WTC11 (cell line): ENCODE results near the gene ADCY10. TPM values are rescaled to one million over a fixed set of nuclear protein-coding genes. Genes with fewer than 3 reads are reported as not detected.

ENCODE experiments used
- ATAC-seq: fragments of 200-7000 bp; cut with Tn5 transposase; 2 replicates; pipeline ENCODE4 v1.10.0; 2021; ENCODE audit warnings: mild to moderate bottlenecking, moderate library complexity
- CTCF ChIA-PET: fragments of 300-600 bp; sonication (Branson Sonifier 250); formaldehyde crosslinking; loops from one replicate; lab custom pipeline; 2021; ENCODE audit warnings: antibody characterized with exemption; lab: Charles Lee
- POLR2A ChIA-PET: fragments of 350-600 bp; sonication (Branson Sonifier 250); formaldehyde crosslinking; loops from one replicate; lab custom pipeline; 2021; ENCODE audit warnings: antibody characterized with exemption; lab: Charles Lee
- DNase-seq: peaks from one replicate; pipeline ENCODE4 v3.0.0; 2021; ENCODE audit warnings: low spot score
- H3K27ac Mint-ChIP-seq: 2 replicates; pipeline ENCODE4 v1.8.0; 2021; ENCODE audit warnings: mixed read lengths
- H3K27me3 Mint-ChIP-seq: 2 replicates; pipeline ENCODE4 v1.8.0; 2021; ENCODE audit warnings: low read depth, mild to moderate bottlenecking, moderate library complexity, mixed read lengths
- H3K36me3 Mint-ChIP-seq: 2 replicates; pipeline ENCODE4 v1.8.0; 2021; ENCODE audit warnings: mixed read lengths
- H3K4me1 Mint-ChIP-seq: 2 replicates; pipeline ENCODE4 v1.8.0; 2022; ENCODE audit warnings: mixed read lengths
- H3K4me3 Mint-ChIP-seq: 2 replicates; pipeline ENCODE4 v1.8.0; 2021; ENCODE audit warnings: mild to moderate bottlenecking, moderate library complexity, mixed read lengths
- H3K9me3 Mint-ChIP-seq: 2 replicates; pipeline ENCODE4 v1.8.0; 2021; ENCODE audit warnings: mixed read lengths
- ETV6 ChIP-seq: sonication (generic); formaldehyde crosslinking; IDR thresholded peaks from 2 replicates; pipeline ENCODE4 v1.8.1; 2022; ENCODE audit warnings: mild to moderate bottlenecking, missing genetic modification reagents
- FOXK1 ChIP-seq: sonication (generic); formaldehyde crosslinking; IDR thresholded peaks from 2 replicates; pipeline ENCODE4 v1.8.0; 2022; ENCODE audit warnings: mild to moderate bottlenecking, moderate library complexity, missing genetic modification reagents
- KAT7 ChIP-seq: sonication (generic); formaldehyde crosslinking; IDR thresholded peaks from 2 replicates; pipeline ENCODE4 v1.8.1; 2023; ENCODE audit warnings: missing genetic modification reagents, mild to moderate bottlenecking, borderline replicate concordance
- NFE2L1 ChIP-seq: sonication (generic); formaldehyde crosslinking; IDR thresholded peaks from 2 replicates; pipeline ENCODE4 v1.8.1; 2023; ENCODE audit warnings: missing genetic modification reagents
- NR2C2 ChIP-seq: sonication (generic); formaldehyde crosslinking; IDR thresholded peaks from 2 replicates; pipeline ENCODE4 v1.8.0; 2022; ENCODE audit warnings: mild to moderate bottlenecking, missing genetic modification reagents
- OVOL2 ChIP-seq: fragments of 250-450 bp; sonication (Bioruptor Pico); IDR thresholded peaks from 2 replicates; pipeline ENCODE4 v1.9.0; 2021; ENCODE audit warnings: mild to moderate bottlenecking, borderline replicate concordance
- PRRX2 ChIP-seq: fragments of 250-450 bp; sonication (Bioruptor Pico); IDR thresholded peaks from 2 replicates; pipeline ENCODE4 v1.8.0; 2021; ENCODE audit warnings: mild to moderate bottlenecking
- SMAD3 ChIP-seq: sonication (generic); formaldehyde crosslinking; IDR thresholded peaks from 2 replicates; pipeline ENCODE4 v1.8.0; 2022; ENCODE audit warnings: missing genetic modification reagents, mild to moderate bottlenecking, borderline replicate concordance
- SP1 ChIP-seq: sonication (generic); formaldehyde crosslinking; conservative IDR thresholded peaks from 2 replicates; pipeline ENCODE4 v1.8.1; 2022; ENCODE audit warnings: missing genetic modification reagents
- ZBTB21 ChIP-seq: sonication (generic); formaldehyde crosslinking; IDR thresholded peaks from 2 replicates; pipeline ENCODE4 v1.8.1; 2023; ENCODE audit warnings: mild to moderate bottlenecking, missing genetic modification reagents, borderline replicate concordance
- ZNF416 ChIP-seq: fragments of 250-450 bp; sonication (Bioruptor Pico); IDR thresholded peaks from 2 replicates; pipeline ENCODE4 v1.9.0; 2021; ENCODE audit warnings: mild to moderate bottlenecking, inconsistent platforms
- total RNA-seq: library from RNA; stranded (reverse); gene quantifications from 3 replicates; pipeline ENCODE4 v1.2.3, GENCODE V29; 2021
- TF ChIP-seq, protein P1 (sequence below): fragments of 250-450 bp; sonication (Bioruptor Pico); IDR thresholded peaks from 2 replicates; pipeline ENCODE4 v1.8.0; 2021; ENCODE audit warnings: mild to moderate bottlenecking
- TF ChIP-seq, protein P2 (sequence below): sonication (generic); formaldehyde crosslinking; IDR thresholded peaks from 2 replicates; pipeline ENCODE4 v1.8.1; 2023; ENCODE audit warnings: mild to moderate bottlenecking, missing genetic modification reagents
- TF ChIP-seq, protein P3 (sequence below): sonication (generic); formaldehyde crosslinking; IDR thresholded peaks from 2 replicates; pipeline ENCODE4 v1.8.0; 2023; ENCODE audit warnings: missing genetic modification reagents
- TF ChIP-seq, protein P4 (sequence below): sonication (generic); formaldehyde crosslinking; IDR thresholded peaks from 2 replicates; pipeline ENCODE4 v1.8.1; 2022; ENCODE audit warnings: missing genetic modification reagents, borderline replicate concordance
- TF ChIP-seq, protein P5 (sequence below): fragments of 250-450 bp; sonication (Bioruptor Pico); IDR thresholded peaks from 2 replicates; pipeline ENCODE4 v2.1.2; 2022; ENCODE audit warnings: mild to moderate bottlenecking, moderate library complexity
- TF ChIP-seq, protein P6 (sequence below): sonication (generic); formaldehyde crosslinking; IDR thresholded peaks from 2 replicates; pipeline ENCODE4 v1.8.0; 2022; ENCODE audit warnings: mild to moderate bottlenecking, missing genetic modification reagents
- TF ChIP-seq, protein P7 (sequence below): sonication (generic); formaldehyde crosslinking; IDR thresholded peaks from 2 replicates; pipeline ENCODE4 v1.8.1; 2022; ENCODE audit warnings: low read depth, missing genetic modification reagents, borderline replicate concordance

Gene ADCY10
- total RNA-seq, 1 experiment from 2014 or later, result 0.07 TPM

DNA sequence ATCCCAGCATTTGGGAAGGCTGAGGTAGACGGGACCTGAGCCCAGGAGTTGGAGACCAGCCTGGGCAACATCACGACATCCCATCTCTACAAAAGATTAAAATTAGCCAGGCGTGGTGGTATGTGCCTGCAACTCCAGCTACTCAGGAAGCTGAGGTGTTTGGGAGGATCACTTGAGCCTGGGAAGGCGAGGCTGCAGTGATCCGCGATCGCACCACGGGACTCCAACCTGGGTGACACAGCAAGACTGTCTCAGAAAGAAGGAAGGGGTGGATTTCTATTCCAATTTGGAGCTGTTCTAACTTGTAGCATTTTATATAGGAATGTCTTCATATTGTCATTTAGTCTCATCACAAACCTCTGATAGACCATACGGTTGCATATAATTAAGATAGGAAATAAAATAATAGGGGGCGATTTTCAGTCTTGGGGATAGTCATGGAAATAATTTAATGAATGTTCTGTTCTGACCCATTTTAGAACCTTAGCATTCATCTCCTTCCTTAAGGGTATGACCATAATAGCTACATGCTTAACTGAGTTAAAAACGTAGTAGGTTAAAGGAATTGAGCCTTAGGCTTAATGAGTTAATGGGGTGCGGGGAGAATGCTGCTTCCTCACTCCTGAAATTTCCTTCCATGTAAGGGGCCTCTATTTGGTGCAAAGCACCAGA, 93.1 kb downstream of the ADCY10 start:
- H3K4me1 Mint-ChIP-seq, result peaks cover 24% of the 10 kb centered on the region
- TF ChIP-seq, protein P1, sequence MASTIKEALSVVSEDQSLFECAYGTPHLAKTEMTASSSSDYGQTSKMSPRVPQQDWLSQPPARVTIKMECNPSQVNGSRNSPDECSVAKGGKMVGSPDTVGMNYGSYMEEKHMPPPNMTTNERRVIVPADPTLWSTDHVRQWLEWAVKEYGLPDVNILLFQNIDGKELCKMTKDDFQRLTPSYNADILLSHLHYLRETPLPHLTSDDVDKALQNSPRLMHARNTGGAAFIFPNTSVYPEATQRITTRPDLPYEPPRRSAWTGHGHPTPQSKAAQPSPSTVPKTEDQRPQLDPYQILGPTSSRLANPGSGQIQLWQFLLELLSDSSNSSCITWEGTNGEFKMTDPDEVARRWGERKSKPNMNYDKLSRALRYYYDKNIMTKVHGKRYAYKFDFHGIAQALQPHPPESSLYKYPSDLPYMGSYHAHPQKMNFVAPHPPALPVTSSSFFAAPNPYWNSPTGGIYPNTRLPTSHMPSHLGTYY (CRISPR knock-in tag), result no peak
- no peak for TF ChIP-seq ETV6 (CRISPR knock-in tag)
- TF ChIP-seq NR2C2 (CRISPR knock-in tag), result no peak
- no peak for TF ChIP-seq FOXK1 (CRISPR knock-in tag)
- no peak for TF ChIP-seq SP1 (CRISPR knock-in tag)
- TF ChIP-seq SMAD3 (CRISPR knock-in tag), result no peak
- no peak for TF ChIP-seq ZNF416 (CRISPR knock-in tag)
- TF ChIP-seq, protein P2, sequence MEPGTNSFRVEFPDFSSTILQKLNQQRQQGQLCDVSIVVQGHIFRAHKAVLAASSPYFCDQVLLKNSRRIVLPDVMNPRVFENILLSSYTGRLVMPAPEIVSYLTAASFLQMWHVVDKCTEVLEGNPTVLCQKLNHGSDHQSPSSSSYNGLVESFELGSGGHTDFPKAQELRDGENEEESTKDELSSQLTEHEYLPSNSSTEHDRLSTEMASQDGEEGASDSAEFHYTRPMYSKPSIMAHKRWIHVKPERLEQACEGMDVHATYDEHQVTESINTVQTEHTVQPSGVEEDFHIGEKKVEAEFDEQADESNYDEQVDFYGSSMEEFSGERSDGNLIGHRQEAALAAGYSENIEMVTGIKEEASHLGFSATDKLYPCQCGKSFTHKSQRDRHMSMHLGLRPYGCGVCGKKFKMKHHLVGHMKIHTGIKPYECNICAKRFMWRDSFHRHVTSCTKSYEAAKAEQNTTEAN (CRISPR knock-in tag), result no peak
- TF ChIP-seq, protein P3, sequence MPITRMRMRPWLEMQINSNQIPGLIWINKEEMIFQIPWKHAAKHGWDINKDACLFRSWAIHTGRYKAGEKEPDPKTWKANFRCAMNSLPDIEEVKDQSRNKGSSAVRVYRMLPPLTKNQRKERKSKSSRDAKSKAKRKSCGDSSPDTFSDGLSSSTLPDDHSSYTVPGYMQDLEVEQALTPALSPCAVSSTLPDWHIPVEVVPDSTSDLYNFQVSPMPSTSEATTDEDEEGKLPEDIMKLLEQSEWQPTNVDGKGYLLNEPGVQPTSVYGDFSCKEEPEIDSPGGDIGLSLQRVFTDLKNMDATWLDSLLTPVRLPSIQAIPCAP, result no peak
- TF ChIP-seq OVOL2, result no peak
- TF ChIP-seq, protein P4, sequence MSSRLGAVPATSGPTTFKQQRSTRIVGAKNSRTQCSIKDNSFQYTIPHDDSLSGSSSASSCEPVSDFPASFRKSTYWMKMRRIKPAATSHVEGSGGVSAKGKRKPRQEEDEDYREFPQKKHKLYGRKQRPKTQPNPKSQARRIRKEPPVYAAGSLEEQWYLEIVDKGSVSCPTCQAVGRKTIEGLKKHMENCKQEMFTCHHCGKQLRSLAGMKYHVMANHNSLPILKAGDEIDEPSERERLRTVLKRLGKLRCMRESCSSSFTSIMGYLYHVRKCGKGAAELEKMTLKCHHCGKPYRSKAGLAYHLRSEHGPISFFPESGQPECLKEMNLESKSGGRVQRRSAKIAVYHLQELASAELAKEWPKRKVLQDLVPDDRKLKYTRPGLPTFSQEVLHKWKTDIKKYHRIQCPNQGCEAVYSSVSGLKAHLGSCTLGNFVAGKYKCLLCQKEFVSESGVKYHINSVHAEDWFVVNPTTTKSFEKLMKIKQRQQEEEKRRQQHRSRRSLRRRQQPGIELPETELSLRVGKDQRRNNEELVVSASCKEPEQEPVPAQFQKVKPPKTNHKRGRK, result no peak
- TF ChIP-seq, all 79 proteins: peak for 0
- H3K27me3 Mint-ChIP-seq, result peaks cover 2% of the 10 kb centered on the region; the same call in 1 of the 2 replicates
- DNase-seq, result no peak
- peaks cover 2% of the 10 kb centered on the region for H3K9me3 Mint-ChIP-seq
- ATAC-seq, result peak; percentile 27
- no peak overlapping the region for H3K27ac Mint-ChIP-seq
- H3K36me3 Mint-ChIP-seq, result peaks cover 1% of the 10 kb centered on the region
- H3K4me3 Mint-ChIP-seq, result peak overlapping the region; percentile 31
- ChIA-PET POLR2A (interaction anchor here (1.4 kb wide), 1 partner anchor 115 kb away, joined by 6 read pairs; no protein-coding TSS in a partner anchor), CTCF (interaction anchor here (0.6 to 1.8 kb wide), 3 partner anchors 18 to 415 kb away, joined by 3 to 10 read pairs (median 5); no protein-coding TSS in a partner anchor)

DNA sequence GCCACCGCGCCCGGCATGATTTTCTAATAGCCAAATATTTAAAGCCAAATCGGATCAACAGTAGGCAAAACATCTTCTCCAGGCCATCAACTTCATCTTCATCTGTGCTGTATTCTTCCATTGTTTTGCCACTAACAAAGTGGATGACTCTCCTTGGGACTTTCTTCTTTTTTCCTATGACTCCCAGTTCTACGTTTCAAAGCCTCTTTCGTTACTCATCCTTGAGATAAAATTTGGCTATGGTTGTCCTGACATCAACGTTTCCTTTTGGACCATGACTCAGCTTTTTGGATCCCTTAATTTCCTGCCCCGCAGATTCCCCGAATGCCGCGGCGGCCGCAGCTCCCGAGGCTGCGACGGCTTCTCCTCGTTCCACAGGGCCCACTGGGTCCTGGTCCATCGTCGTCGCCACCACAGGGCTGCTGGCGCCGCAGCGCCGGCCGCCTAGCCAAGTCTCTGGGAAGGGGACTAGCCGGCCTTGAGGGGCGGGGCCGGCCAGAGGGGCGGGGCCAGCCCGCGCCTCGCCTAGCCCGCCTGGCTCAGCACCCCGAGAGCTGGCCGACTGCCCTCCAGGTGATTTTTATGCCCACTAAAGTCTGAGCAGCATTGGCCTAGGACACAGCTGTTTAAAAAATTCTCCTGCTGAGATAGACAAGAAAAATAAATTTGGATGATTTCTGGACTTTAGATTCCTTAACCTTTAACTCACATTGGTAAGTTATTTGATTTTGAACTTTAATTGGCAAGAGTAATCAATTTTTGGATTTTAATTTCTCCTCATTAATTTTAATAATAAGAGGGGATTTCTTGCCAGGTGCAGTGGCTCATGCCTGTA, 93.9 kb downstream of the ADCY10 start:
- Mint-ChIP-seq H3K27me3 (peaks cover 2% of the 10 kb centered on the region; the same call in 1 of the 2 replicates), H3K27ac (peak overlapping the region; percentile 19), H3K4me1 (peaks cover 24% of the 10 kb centered on the region), H3K36me3 (peaks cover 9% of the 10 kb centered on the region), H3K9me3 (peaks cover 10% of the 10 kb centered on the region), H3K4me3 (peak overlapping the region; percentile 55)
- peak; percentile 100 for ATAC-seq
- CTCF ChIA-PET, result interaction anchor here (0.6 to 1.8 kb wide), 3 partner anchors 17 to 415 kb away, joined by 3 to 10 read pairs (median 5); no protein-coding TSS in a partner anchor
- DNase-seq, result peak; percentile 82
- POLR2A ChIA-PET, result interaction anchor here (1.4 kb wide), 1 partner anchor 116 kb away, joined by 6 read pairs; no protein-coding TSS in a partner anchor
- TF ChIP-seq, protein P5, sequence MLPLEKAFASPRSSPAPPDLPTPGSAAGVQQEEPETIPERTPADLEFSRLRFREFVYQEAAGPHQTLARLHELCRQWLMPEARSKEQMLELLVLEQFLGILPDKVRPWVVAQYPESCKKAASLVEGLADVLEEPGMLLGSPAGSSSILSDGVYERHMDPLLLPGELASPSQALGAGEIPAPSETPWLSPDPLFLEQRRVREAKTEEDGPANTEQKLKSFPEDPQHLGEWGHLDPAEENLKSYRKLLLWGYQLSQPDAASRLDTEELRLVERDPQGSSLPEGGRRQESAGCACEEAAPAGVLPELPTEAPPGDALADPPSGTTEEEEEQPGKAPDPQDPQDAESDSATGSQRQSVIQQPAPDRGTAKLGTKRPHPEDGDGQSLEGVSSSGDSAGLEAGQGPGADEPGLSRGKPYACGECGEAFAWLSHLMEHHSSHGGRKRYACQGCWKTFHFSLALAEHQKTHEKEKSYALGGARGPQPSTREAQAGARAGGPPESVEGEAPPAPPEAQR (CRISPR knock-in tag), result no peak
- TF ChIP-seq, protein P2 (CRISPR knock-in tag), result no peak
- TF ChIP-seq ZBTB21 (CRISPR knock-in tag), result no peak
- TF ChIP-seq, protein P4, result no peak
- TF ChIP-seq PRRX2, result no peak
- no peak for TF ChIP-seq ETV6 (CRISPR knock-in tag)
- TF ChIP-seq KAT7 (CRISPR knock-in tag), result no peak
- TF ChIP-seq, protein P6, sequence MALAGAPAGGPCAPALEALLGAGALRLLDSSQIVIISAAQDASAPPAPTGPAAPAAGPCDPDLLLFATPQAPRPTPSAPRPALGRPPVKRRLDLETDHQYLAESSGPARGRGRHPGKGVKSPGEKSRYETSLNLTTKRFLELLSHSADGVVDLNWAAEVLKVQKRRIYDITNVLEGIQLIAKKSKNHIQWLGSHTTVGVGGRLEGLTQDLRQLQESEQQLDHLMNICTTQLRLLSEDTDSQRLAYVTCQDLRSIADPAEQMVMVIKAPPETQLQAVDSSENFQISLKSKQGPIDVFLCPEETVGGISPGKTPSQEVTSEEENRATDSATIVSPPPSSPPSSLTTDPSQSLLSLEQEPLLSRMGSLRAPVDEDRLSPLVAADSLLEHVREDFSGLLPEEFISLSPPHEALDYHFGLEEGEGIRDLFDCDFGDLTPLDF (CRISPR knock-in tag), result no peak
- TF ChIP-seq NFE2L1 (CRISPR knock-in tag), result peak; percentile 32; the same call in 1 of the 2 replicates
- peak; percentile 62 for TF ChIP-seq SP1 (CRISPR knock-in tag)
- TF ChIP-seq, protein P7, sequence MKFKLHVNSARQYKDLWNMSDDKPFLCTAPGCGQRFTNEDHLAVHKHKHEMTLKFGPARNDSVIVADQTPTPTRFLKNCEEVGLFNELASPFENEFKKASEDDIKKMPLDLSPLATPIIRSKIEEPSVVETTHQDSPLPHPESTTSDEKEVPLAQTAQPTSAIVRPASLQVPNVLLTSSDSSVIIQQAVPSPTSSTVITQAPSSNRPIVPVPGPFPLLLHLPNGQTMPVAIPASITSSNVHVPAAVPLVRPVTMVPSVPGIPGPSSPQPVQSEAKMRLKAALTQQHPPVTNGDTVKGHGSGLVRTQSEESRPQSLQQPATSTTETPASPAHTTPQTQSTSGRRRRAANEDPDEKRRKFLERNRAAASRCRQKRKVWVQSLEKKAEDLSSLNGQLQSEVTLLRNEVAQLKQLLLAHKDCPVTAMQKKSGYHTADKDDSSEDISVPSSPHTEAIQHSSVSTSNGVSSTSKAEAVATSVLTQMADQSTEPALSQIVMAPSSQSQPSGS, result no peak
